ENCODE results near the gene PPP1R37.

Gene PPP1R37

DNA sequence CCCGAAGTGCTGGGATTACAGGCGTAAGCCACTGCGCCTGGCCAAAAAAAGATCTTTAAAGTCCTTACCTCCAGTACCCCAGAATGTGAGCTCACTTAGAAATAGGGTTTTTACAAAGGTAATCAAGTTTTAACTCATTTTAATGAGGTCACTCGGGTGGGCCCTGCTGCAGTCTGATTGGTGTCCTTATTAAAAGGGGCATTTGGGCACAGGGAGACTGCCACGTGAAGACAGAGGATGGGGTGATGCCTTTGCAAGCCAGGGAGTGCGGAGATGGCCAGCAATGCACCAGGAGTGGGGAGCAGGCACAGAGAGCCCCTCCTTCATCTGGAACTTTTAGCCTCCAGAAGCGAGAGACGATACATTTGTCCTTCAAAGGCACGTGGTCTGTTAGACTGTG is 56.1 kb downstream of the PPP1R37 start:
- no peak overlapping the region for H3K4me3 ChIP-seq (ENCODE audit: low read depth, low read length, poor library complexity, severe bottlenecking)
- no peaks in the 10 kb centered on the region for H4K20me1 ChIP-seq (ENCODE audit: insufficient read depth, low read length)
- H3K4me1 ChIP-seq (ENCODE audit: insufficient read depth, low read length, severe bottlenecking), result no peaks in the 10 kb centered on the region
- peaks cover 12% of the 10 kb centered on the region for H3K36me3 ChIP-seq (ENCODE audit: insufficient read depth, low read length)
- H3K9me2 ChIP-seq (ENCODE audit: low read depth, low read length), result no peaks in the 10 kb centered on the region
- no peaks in the 10 kb centered on the region for H3F3A ChIP-seq (ENCODE audit: insufficient read depth, low read length)
- H3K9ac ChIP-seq (ENCODE audit: low read length), result no peak overlapping the region
- no peak overlapping the region for H3K4me2 ChIP-seq (ENCODE audit: low read length)
- H3K27ac ChIP-seq (ENCODE audit: low read depth, low read length, poor library complexity, severe bottlenecking), result no peak overlapping the region
- no peaks in the 10 kb centered on the region for H3K79me2 ChIP-seq (ENCODE audit: insufficient read depth, low read length)
- TF ChIP-seq EZH2 (IDR thresholded peaks at IDR 0.05; ENCODE audit: borderline replicate concordance, low read length), result no peak
- TF ChIP-seq, protein P1, sequence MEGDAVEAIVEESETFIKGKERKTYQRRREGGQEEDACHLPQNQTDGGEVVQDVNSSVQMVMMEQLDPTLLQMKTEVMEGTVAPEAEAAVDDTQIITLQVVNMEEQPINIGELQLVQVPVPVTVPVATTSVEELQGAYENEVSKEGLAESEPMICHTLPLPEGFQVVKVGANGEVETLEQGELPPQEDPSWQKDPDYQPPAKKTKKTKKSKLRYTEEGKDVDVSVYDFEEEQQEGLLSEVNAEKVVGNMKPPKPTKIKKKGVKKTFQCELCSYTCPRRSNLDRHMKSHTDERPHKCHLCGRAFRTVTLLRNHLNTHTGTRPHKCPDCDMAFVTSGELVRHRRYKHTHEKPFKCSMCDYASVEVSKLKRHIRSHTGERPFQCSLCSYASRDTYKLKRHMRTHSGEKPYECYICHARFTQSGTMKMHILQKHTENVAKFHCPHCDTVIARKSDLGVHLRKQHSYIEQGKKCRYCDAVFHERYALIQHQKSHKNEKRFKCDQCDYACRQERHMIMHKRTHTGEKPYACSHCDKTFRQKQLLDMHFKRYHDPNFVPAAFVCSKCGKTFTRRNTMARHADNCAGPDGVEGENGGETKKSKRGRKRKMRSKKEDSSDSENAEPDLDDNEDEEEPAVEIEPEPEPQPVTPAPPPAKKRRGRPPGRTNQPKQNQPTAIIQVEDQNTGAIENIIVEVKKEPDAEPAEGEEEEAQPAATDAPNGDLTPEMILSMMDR (IDR thresholded peaks at IDR 0.05; ENCODE audit: low read length), result no peak
- no peaks in the 10 kb centered on the region for H3K9me3 ChIP-seq (ENCODE audit: low read length)
- no peak overlapping the region for H2AFZ ChIP-seq (ENCODE audit: low read length)
- no peaks in the 10 kb centered on the region for H3K27me3 ChIP-seq (ENCODE audit: insufficient read depth, low read length)

DNA sequence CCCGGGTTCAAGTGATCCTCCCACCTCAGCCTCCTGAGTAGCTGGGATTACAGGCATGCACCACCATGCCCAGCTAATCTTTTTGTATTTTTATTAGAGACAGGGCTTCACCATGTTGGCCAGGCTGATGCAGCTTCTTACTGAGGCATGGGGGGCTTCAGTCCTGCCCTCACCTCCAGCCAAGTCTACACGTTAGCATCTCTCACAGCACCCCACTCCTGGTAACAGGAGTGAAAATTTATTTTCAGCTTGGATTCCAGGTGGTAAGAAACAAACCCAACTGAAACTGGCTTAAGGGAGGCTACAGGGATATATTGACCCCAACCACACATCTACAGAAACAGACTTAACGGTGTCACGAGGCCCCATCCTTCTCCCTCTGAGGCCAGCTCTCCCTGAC is 57.2 kb downstream of the PPP1R37 start:
- H4K20me1 ChIP-seq (ENCODE audit: insufficient read depth, low read length), result no peaks in the 10 kb centered on the region
- no peak overlapping the region for H3K4me3 ChIP-seq (ENCODE audit: low read depth, low read length, poor library complexity, severe bottlenecking)
- no peaks in the 10 kb centered on the region for H3K9me2 ChIP-seq (ENCODE audit: low read depth, low read length)
- no peak overlapping the region for H3K27ac ChIP-seq (ENCODE audit: low read depth, low read length, poor library complexity, severe bottlenecking)
- H2AFZ ChIP-seq (ENCODE audit: low read length), result no peak overlapping the region
- H3K9ac ChIP-seq (ENCODE audit: low read length), result no peak overlapping the region
- H3F3A ChIP-seq (ENCODE audit: insufficient read depth, low read length), result no peaks in the 10 kb centered on the region
- no peaks in the 10 kb centered on the region for H3K4me1 ChIP-seq (ENCODE audit: insufficient read depth, low read length, severe bottlenecking)
- no peaks in the 10 kb centered on the region for H3K79me2 ChIP-seq (ENCODE audit: insufficient read depth, low read length)
- TF ChIP-seq, protein P1 (IDR thresholded peaks at IDR 0.05; ENCODE audit: low read length), result no peak
- TF ChIP-seq EZH2 (IDR thresholded peaks at IDR 0.05; ENCODE audit: borderline replicate concordance, low read length), result no peak
- H3K4me2 ChIP-seq (ENCODE audit: low read length), result no peak overlapping the region
- H3K27me3 ChIP-seq (ENCODE audit: insufficient read depth, low read length), result no peaks in the 10 kb centered on the region
- H3K36me3 ChIP-seq (ENCODE audit: insufficient read depth, low read length), result peaks cover 7% of the 10 kb centered on the region; the same call in 1 of the 2 replicates
- no peaks in the 10 kb centered on the region for H3K9me3 ChIP-seq (ENCODE audit: low read length)

DNA sequence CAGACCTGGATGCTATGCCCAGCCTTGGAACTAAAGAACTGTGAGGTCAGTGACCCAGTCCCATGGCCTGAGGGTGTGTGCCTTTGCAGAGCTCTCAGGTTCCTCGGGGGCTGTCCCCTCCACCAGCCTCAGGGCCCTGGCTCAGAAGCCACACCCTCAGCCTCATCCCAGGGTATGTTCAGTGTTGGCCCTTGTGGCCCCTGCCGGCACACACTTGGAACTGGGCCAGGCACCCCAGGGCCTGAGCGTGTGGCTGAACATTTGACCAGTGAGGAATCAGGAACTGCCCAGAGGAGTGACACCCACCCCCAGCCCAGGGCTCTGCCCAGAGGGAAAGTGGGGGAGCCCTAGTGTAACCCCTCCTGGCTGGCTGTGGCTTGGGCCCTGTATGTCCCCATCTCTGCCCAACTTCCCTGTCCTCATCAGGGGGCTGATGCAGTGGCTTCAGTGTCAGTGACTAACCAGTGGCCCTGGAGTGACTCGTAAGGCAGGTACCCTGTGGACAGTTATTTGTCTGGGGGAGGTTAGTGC is 57.8 kb downstream of the PPP1R37 start:
- no peaks in the 10 kb centered on the region for H3K27me3 ChIP-seq (ENCODE audit: insufficient read depth, low read length)
- H3K4me1 ChIP-seq (ENCODE audit: insufficient read depth, low read length, severe bottlenecking), result no peaks in the 10 kb centered on the region
- no peaks in the 10 kb centered on the region for H3K9me2 ChIP-seq (ENCODE audit: low read depth, low read length)
- TF ChIP-seq, protein P1 (IDR thresholded peaks at IDR 0.05; ENCODE audit: low read length), result no peak
- no peak for TF ChIP-seq EZH2 (IDR thresholded peaks at IDR 0.05; ENCODE audit: borderline replicate concordance, low read length)
- H3K4me2 ChIP-seq (ENCODE audit: low read length), result no peak overlapping the region
- no peak overlapping the region for H2AFZ ChIP-seq (ENCODE audit: low read length)
- no peak overlapping the region for H3K4me3 ChIP-seq (ENCODE audit: low read depth, low read length, poor library complexity, severe bottlenecking)
- no peak overlapping the region for H3K9ac ChIP-seq (ENCODE audit: low read length)
- H3K9me3 ChIP-seq (ENCODE audit: low read length), result no peaks in the 10 kb centered on the region
- H3K27ac ChIP-seq (ENCODE audit: low read depth, low read length, poor library complexity, severe bottlenecking), result no peak overlapping the region
- no peaks in the 10 kb centered on the region for H4K20me1 ChIP-seq (ENCODE audit: insufficient read depth, low read length)
- H3F3A ChIP-seq (ENCODE audit: insufficient read depth, low read length), result no peaks in the 10 kb centered on the region
- H3K36me3 ChIP-seq (ENCODE audit: insufficient read depth, low read length), result peaks cover 5% of the 10 kb centered on the region; the same call in 1 of the 2 replicates
- no peaks in the 10 kb centered on the region for H3K79me2 ChIP-seq (ENCODE audit: insufficient read depth, low read length)

All from OCI-LY1 (cell line).